HCT116 (cell line): Measurements from ENCODE around the gene SHANK1. TPM values are rescaled to one million over a fixed set of nuclear protein-coding genes. Genes with fewer than 3 reads are reported as not detected.

ENCODE experiments used
- ATAC-seq: fragments of 200-7000 bp; cut with Tn5 transposase; 2 replicates; pipeline ENCODE4 v1.9.1; 2020; ENCODE audit warnings: mild to moderate bottlenecking, moderate library complexity
- BruUV-seq: library from RNA; stranded (reverse); fragments of 400-500 nt; replicated peaks from 2 replicates; lab custom pipeline; 2021; lab: Mats Ljungman, UMichigan
- CTCF ChIA-PET: fragments of 300-600 bp; sonication (Branson Sonifier 250); formaldehyde crosslinking; loops from one replicate; lab custom pipeline; 2021; ENCODE audit warnings: antibody characterized with exemption; lab: Charles Lee
- POLR2A ChIA-PET: fragments of 300-600, 350-600 bp; sonication (Branson Sonifier 250); formaldehyde crosslinking; loops from one replicate; lab custom pipeline; 2021; ENCODE audit warnings: antibody characterized with exemption; lab: Charles Lee
- RAD21 ChIA-PET, 2 experiments: fragments of 300-600 bp; sonication (Branson Sonifier 250); formaldehyde crosslinking; loops; one replicate each; lab custom pipeline; 2023; ENCODE audit warnings: low total read pairs in 2 of 2; ENCODE audit not compliant: uncharacterized antibody in 2 of 2, unreplicated experiment in 2 of 2, low non-redundant PET in 1 of 2; lab: Charles Lee
- DNase-seq: peaks from one replicate; pipeline ENCODE4 v3.0.0-alpha.2; 2010; ENCODE audit warnings: low read depth, low spot score
- H2AFZ ChIP-seq: fragments of 200-600 bp; shearing (Covaris generic), sonication (generic); 2 replicates; pipeline ENCODE4 v1.6.1; 2017; ENCODE audit warnings: low read depth, mixed run types, mixed read lengths, antibody characterized with exemption, low read length; ENCODE audit not compliant: poor library complexity, severe bottlenecking
- H3K27ac ChIP-seq: 2 replicates; pipeline ENCODE4 v1.5.1; 2012; ENCODE audit warnings: low read depth, low read length
- H3K27me3 ChIP-seq: fragments of 200-600 bp; sonication (generic); 2 replicates; pipeline ENCODE4 v1.6.1; 2016; ENCODE audit warnings: mixed run types, low read length, mixed read lengths; ENCODE audit not compliant: insufficient read depth
- H3K36me3 ChIP-seq, 2 experiments: fragments of 200-500 bp in 1 of 2; fragments of 200-600 bp in 1 of 2; sonication (Bioruptor generic) in 1 of 2; sonication (generic) in 1 of 2; 2 replicates each; pipeline versions ENCODE4 v1.5.1 to v1.6.1; 2014 to 2016; ENCODE audit warnings: low read length in 2 of 2, inconsistent platforms in 1 of 2, mixed read lengths in 1 of 2, mixed run types in 1 of 2; ENCODE audit not compliant: insufficient read depth in 2 of 2, control insufficient read depth in 1 of 2
- H3K4me1 ChIP-seq, 2 experiments: fragments of 200-600 bp in 1 of 2; sonication (generic) in 1 of 2; 2 replicates each; pipeline versions ENCODE4 v1.5.1 to v1.6.1; 2012 to 2017; ENCODE audit warnings: low read length in 2 of 2, inconsistent platforms in 1 of 2, mild to moderate bottlenecking in 1 of 2, mixed read lengths in 1 of 2, mixed run types in 1 of 2, moderate library complexity in 1 of 2; ENCODE audit not compliant: insufficient read depth in 2 of 2, control insufficient read depth in 1 of 2
- H3K4me2 ChIP-seq: fragments of 200-600 bp; sonication (generic); 2 replicates; pipeline ENCODE4 v1.6.1; 2017; ENCODE audit warnings: mixed run types, low read length, mixed read lengths
- H3K4me3 ChIP-seq, 2 experiments: fragments of 200-600 bp in 1 of 2; sonication (generic) in 1 of 2; replicated peaks in 1 of 2; 2 replicates each; pipeline ENCODE4 v1.5.1; 2011 to 2016; ENCODE audit warnings: low read length in 2 of 2, control low read depth in 1 of 2, low read depth in 1 of 2, mild to moderate bottlenecking in 1 of 2, mixed read lengths in 1 of 2, mixed run types in 1 of 2
- H3K79me2 ChIP-seq: fragments of 200-600 bp; sonication (generic); 2 replicates; pipeline ENCODE4 v1.6.1; 2017; ENCODE audit warnings: mild to moderate bottlenecking, mixed run types, low read length, moderate library complexity, mixed read lengths; ENCODE audit not compliant: insufficient read depth
- H3K9ac ChIP-seq: fragments of 200-600 bp; sonication (generic); 2 replicates; pipeline ENCODE4 v1.6.1; 2016; ENCODE audit warnings: low read length, mixed read lengths
- H3K9me2 ChIP-seq: fragments of 200-600 bp; sonication (generic), shearing (Covaris generic); 2 replicates; pipeline ENCODE4 v1.6.1; 2017; ENCODE audit warnings: mixed run types, mild to moderate bottlenecking, moderate library complexity; ENCODE audit not compliant: insufficient read depth
- H3K9me3 ChIP-seq, 2 experiments: fragments of 200-500 bp in 1 of 2; fragments of 200-600 bp in 1 of 2; sonication (Bioruptor generic) in 1 of 2; sonication (generic) in 1 of 2; 2 replicates each; pipeline ENCODE4 v1.6.1; 2014 to 2017; ENCODE audit warnings: low read length in 2 of 2, mixed read lengths in 2 of 2, inconsistent platforms in 1 of 2, low read depth in 1 of 2, mild to moderate bottlenecking in 1 of 2, mixed run types in 1 of 2, moderate library complexity in 1 of 2; ENCODE audit not compliant: control insufficient read depth in 1 of 2, insufficient read depth in 1 of 2
- H4K20me1 ChIP-seq: fragments of 200-600 bp; sonication (generic), shearing (Covaris generic); 2 replicates; pipeline ENCODE4 v1.6.1; 2017; ENCODE audit warnings: mixed run types, mild to moderate bottlenecking, moderate library complexity; ENCODE audit not compliant: insufficient read depth
- CEBPB ChIP-seq: IDR thresholded peaks from 2 replicates; pipeline ENCODE4 v1.6.1; 2012; ENCODE audit warnings: low read depth
- TCF7L2 ChIP-seq: IDR thresholded peaks from 2 replicates; pipeline ENCODE4 v1.7.0; 2011; ENCODE audit warnings: borderline replicate concordance, inconsistent platforms; ENCODE audit not compliant: insufficient read depth, insufficient read length; ENCODE audit errors: extremely low read depth
- ZBTB33 ChIP-seq: IDR thresholded peaks from 2 replicates; pipeline ENCODE4 v1.6.1; 2011; ENCODE audit warnings: mild to moderate bottlenecking, low read length, moderate library complexity; ENCODE audit not compliant: insufficient replicate concordance; ENCODE audit errors: extremely low read depth
- ZFX ChIP-seq: fragments of 450-650 bp; IDR thresholded peaks from 2 replicates; pipeline ENCODE4 v1.6.1; 2017
- intact Hi-C: fragments of 100-400 bp; cut with micrococcal nuclease; formaldehyde crosslinking; loops from 2 replicates; pipeline ENCODE4 v1.10.0; 2022
- total RNA-seq: library from RNA; stranded (reverse); gene quantifications from one replicate; pipeline ENCODE4 v1.2.1, GENCODE V29; 2021; ENCODE audit not compliant: unreplicated experiment

The SHANK1 gene
- total RNA-seq, 1 experiment from 2014 or later: 3.0 TPM

GRCh38 chr19:50722201-50723013, 2.8 kb upstream of the SHANK1 start (continued):
- TF ChIP-seq ZBTB33 (no peak), ZFX (no peak), TCF7L2 (no peak)

GRCh38 chr19:50721441-50722137, 2.0 kb upstream of the SHANK1 start:
- H3K9me2 ChIP-seq: no peaks in the 10 kb centered on the region
- no peak for TF ChIP-seq CEBPB
- TF ChIP-seq TCF7L2: peak; percentile 60
- no peaks in the 10 kb centered on the region for H4K20me1 ChIP-seq
- H3K27me3 ChIP-seq: no peaks in the 10 kb centered on the region
- ATAC-seq (no peak), DNase-seq (no peak)
- H3K9me3 ChIP-seq: no peaks in the 10 kb centered on the region
- ChIA-PET CTCF (interaction anchor here (1.5 kb wide), 1 partner anchor 201 kb away, joined by 4 read pairs; no protein-coding TSS in a partner anchor), POLR2A (no interaction called here), RAD21 (no interaction called here)
- BruUV-seq: no TSS peak
- no peak overlapping the region for H3K9ac ChIP-seq
- H3K4me3 ChIP-seq: no peak overlapping the region
- H3K27ac ChIP-seq: no peak overlapping the region
- peaks cover 14% of the 10 kb centered on the region for H3K79me2 ChIP-seq
- H3K36me3 ChIP-seq: no peaks in the 10 kb centered on the region
- peaks cover 18 to 50% of the 10 kb centered on the region in 2 experiments; a peak in 3 of 4 replicates for H3K4me1 ChIP-seq
- H2AFZ ChIP-seq: no peak overlapping the region
- no peak overlapping the region for H3K4me2 ChIP-seq
- intact Hi-C loops: loop anchor here (5.0 kb wide), 1 partner anchor 61 kb away; no protein-coding TSS in a partner anchor
